RWPE1 (cell line): ENCODE results near the gene ZSCAN22.
"Not testable (repeated sequence)": the region's sequence is repeated elsewhere in the genome, so short reads cannot be mapped to it uniquely, and the experiment has no call there.

Source experiments
- CTCF ChIA-PET: fragments of 350-600 bp; sonication (Branson Sonifier 250); formaldehyde crosslinking; extraction: SDS; loops from one replicate; lab custom pipeline; 2021; lab: Yijun Ruan, JAX
- POLR2A ChIA-PET: fragments of 400-600 bp; formaldehyde crosslinking; extraction: SDS; loops from one replicate; lab custom pipeline; 2020; ENCODE audit warnings: antibody characterized with exemption; ENCODE audit not compliant: low non-redundant PET; lab: Yijun Ruan, JAX
- DNase-seq: peaks from one replicate; pipeline ENCODE4 v3.0.0; 2012; ENCODE audit warnings: low spot score
- H3K27ac ChIP-seq: fragments of 450-650 bp; 2 replicates; pipeline ENCODE4 v1.5.1; 2017
- CTCF ChIP-seq: fragments of 450-650 bp; conservative IDR thresholded peaks from 2 replicates; pipeline ENCODE4 v1.5.1; 2017; ENCODE audit warnings: low read depth, mild to moderate bottlenecking

Gene ZSCAN22

GRCh38 chr19:58366585-58367430 lies 40.0 kb downstream of the ZSCAN22 start:
- no peak overlapping the region for H3K27ac ChIP-seq
- no peak for DNase-seq
- no peak for TF ChIP-seq CTCF
- ChIA-PET POLR2A (no interaction called here), CTCF (no interaction called here)

- no peak for TF ChIP-seq CTCF
- no peak overlapping the region for H3K27ac ChIP-seq
- ChIA-PET CTCF (no interaction called here), POLR2A (no interaction called here)
- DNase-seq = no peak
These were observed 41.1 kb downstream of the ZSCAN22 start for GRCh38 chr19:58367698-58368454.

- H3K27ac ChIP-seq = no peak overlapping the region
- ChIA-PET CTCF (no interaction called here), POLR2A (interaction anchor here (1.1 kb wide), 1 partner anchor 42 kb away, joined by 3 read pairs; the partner anchor contains the start of gene ZSCAN22)
- no peak for TF ChIP-seq CTCF
- DNase-seq = no peak
These were observed 42.0 kb downstream of the ZSCAN22 start for GRCh38 chr19:58368561-58369360.

- no peak for DNase-seq
- TF ChIP-seq CTCF = no peak
- no peak overlapping the region for H3K27ac ChIP-seq
- ChIA-PET CTCF (interaction anchor here (0.7 to 0.8 kb wide), 2 partner anchors 23 to 782 kb away, joined by 4 read pairs; no protein-coding TSS in a partner anchor), POLR2A (no interaction called here)
These were observed 45.7 kb downstream of the ZSCAN22 start for GRCh38 chr19:58372311-58373133.

- POLR2A ChIA-PET = interaction anchor here (1.0 kb wide), 1 partner anchor 14 kb away, joined by 4 read pairs; no protein-coding TSS in a partner anchor
These were observed 47.4 kb downstream of the ZSCAN22 start for GRCh38 chr19:58374200-58374599.

GRCh38 chr19:58376724-58377123 lies 49.9 kb downstream of the ZSCAN22 start:
- DNase-seq, H3K27ac ChIP-seq, CTCF ChIA-PET: not testable (repeated sequence)
- POLR2A ChIA-PET = interaction anchor here (0.6 to 0.7 kb wide), 2 partner anchors 52 to 157 kb away, joined by 3 to 5 read pairs; no protein-coding TSS in a partner anchor

More at GRCh38 chr19:58374200-58374599, 47.4 kb downstream of the ZSCAN22 start:
- CTCF ChIA-PET = no interaction called here
- no peak overlapping the region for H3K27ac ChIP-seq
- no peak for TF ChIP-seq CTCF
- no peak for DNase-seq
